IPS DF 19.7 (cell line): ENCODE measurements around the gene TREX2.
"Not testable (repeated sequence)": the region's sequence is repeated elsewhere in the genome, so short reads cannot be mapped to it uniquely, and the experiment has no call there.

Experiments
- DNase-seq: peaks from one replicate; pipeline ENCODE4 v3.0.0-alpha.2; 2013; ENCODE audit warnings: low read depth, low spot score

The TREX2 gene

DNA sequence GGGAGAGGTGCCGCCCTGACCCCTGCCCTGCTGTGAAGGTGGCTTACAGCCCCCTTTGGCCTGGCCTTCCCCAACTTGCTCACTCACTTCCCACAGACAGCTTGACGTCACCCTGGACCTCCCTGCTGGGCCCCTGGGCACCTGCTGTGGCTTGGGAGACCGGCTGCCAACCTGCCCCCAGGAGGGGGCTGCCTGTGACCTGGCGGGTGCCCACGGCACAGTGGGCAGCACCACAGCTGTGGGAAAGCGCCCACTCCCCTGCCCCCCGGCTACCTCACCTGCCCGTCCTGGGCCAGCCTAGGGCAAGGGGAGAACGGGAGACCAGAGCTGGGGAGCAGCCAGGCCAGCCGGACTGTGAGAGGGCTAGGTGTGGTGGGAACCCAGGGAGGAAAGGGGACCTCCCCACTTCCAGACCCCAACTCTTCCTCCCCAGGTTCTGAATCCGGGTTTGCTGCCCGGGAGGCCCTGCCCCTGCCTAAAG, 36.9 kb downstream of the TREX2 start:
- DNase-seq = no peak

DNA sequence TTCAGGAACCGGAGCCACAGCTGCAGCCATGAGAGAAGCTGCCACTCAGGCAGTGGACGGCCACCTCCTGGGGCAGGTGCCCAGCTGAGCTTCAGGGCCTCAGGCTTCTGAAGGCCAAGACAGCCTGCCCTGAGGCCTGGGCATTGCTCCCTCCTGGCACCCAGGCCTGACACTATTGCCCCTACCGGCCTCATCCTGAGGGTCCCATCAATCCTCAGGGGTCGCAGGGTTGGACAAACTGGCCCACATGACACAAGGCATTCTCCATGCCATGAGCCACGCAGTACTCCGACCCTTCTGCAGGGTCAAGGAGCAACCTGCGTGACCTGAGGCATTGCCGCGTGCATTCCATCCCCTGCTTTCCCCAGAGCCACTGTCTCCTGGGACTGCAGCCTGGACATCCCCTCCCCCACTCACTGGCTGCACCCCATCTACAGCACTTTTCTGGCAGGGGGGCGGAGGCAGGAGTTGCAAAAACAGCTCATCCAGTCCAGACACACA, 37.6 kb downstream of the TREX2 start:
- no peak for DNase-seq

DNA sequence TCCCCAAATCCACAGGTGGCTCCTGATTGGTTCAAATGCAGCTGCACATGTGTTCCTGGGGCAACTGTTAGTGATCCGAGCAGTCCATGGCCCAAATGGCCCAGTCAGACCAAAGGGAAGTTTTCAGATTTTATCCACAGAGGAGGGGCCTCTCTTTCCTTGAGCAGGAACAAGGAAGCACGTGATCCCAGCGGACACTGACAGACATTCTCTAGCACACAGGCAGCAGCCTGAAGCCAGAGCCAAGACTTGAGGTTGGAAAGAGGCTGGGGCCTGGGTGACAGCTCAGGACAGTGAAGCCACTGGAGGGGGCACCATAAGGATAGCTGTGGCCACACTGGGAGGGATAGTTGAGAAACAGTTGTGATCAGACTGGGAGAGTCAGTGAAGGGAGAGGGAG, 38.1 kb downstream of the TREX2 start:
- DNase-seq = no peak

DNA sequence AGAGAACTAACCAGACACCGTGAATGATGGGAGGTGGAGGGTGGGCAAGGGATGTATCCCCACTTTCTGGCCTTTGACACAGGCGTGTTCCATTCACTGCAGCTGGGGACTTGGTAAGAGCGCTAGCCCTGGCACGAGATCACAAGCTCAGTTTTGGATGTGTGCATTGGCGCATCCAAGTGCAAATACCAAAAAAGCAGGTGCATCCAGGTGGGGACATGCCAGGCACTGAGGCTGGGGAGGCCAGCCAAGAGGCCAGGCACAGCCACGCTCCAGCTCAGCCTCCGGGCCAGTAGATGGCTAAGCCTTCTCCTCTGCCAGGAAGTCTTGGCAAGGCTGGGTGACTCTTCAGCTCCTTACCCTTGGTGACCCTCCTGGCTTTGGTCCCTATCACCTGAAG, 39.0 kb downstream of the TREX2 start:
- no peak for DNase-seq

DNA sequence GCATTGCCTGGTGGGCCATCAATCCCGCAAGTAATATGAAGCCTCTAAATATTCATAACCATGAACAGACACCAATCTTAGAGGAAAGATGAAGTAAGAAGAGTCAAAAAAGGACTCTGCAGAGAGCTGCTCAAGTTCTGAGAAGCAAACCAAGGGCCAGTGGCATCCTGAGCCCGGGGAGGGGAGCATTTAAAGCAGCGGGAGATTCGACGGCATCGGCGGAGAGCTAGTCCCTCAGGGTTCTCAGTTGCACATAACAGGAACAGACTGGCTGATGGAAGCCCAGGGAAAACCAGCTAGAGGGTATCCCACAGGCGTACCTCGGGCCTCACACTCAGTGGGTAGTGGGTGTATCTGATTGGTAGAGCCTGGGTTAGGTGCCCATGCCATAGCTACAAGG, 39.8 kb downstream of the TREX2 start:
- DNase-seq = no peak

DNA sequence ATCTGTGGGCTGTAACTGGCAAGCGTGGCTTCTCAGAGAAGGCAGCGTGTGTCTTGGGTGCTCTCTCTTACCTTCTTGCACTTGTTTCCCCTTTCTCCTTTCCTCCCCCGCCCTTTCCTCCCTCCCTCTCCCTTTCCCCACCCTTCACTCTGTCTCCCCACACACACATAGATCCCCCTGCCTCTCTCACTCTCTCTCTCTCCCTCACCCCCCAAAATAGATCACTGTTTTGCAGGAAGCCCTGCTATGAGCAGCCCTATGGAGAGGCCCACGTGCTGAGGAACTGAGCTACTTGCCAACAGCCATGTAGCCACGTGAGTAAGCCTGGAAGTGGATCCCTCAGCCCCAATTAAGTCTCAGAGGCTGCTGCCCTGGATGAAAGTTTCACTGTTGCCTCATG, 40.4 kb downstream of the TREX2 start:
- DNase-seq = no peak

DNA sequence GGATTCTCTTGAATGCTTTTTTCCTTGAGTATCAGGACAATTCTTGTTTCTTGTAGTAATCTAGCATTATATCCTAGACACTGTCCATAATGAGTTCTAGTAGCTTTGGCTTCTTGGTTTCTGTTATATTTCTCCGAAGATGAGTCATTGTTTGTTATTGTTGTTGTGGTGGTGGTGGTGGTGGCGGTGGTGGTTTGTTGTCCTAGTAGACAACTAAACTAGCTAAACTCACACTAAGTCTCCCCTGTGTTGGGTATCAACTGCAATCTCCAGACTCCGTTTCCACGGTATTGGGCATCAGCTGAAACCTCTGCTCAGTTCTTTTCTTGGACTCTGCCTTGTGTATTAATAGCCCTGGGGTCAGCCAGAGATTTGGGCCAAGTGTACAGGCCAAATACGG, 41.5 kb downstream of the TREX2 start:
- not testable (repeated sequence) for DNase-seq

DNA sequence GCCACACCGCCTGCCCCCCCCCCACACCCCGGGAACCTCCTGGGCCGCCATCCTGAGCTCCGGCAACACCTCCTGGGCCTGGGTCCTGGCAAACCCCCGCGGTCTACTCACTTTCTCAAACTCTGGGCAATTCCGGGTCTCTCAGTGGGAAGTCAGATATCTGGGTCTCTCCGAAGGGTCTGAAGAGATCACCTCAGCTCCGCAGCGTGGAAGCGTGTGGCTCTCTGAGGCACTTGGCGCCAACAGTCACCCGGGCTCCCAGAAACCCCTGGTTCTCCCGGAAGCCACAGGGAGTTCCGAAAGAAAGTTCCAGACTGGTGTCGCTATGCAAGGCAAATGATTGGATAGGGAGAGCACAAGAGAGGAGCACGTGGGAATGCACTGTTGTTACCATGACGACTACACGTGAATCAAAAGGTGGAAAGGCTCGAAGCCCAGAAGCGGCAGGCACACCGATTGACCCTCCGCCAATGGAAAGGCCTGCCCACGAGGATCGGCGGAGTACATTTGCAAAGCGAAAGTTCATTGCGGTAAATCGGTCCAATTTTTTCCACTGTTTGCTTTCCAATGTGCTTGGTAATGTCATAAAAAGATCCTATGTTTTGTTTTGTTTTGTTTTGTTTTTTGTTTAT, 44.6 kb downstream of the TREX2 start, which contains the start of gene PNMA6E:
TSS of gene PNMA6E (minus strand) at position 218 of the 632 bp plus-strand sequence. CDS start 2,501 bp downstream, outside the sequence.
- DNase-seq = no peak

DNA sequence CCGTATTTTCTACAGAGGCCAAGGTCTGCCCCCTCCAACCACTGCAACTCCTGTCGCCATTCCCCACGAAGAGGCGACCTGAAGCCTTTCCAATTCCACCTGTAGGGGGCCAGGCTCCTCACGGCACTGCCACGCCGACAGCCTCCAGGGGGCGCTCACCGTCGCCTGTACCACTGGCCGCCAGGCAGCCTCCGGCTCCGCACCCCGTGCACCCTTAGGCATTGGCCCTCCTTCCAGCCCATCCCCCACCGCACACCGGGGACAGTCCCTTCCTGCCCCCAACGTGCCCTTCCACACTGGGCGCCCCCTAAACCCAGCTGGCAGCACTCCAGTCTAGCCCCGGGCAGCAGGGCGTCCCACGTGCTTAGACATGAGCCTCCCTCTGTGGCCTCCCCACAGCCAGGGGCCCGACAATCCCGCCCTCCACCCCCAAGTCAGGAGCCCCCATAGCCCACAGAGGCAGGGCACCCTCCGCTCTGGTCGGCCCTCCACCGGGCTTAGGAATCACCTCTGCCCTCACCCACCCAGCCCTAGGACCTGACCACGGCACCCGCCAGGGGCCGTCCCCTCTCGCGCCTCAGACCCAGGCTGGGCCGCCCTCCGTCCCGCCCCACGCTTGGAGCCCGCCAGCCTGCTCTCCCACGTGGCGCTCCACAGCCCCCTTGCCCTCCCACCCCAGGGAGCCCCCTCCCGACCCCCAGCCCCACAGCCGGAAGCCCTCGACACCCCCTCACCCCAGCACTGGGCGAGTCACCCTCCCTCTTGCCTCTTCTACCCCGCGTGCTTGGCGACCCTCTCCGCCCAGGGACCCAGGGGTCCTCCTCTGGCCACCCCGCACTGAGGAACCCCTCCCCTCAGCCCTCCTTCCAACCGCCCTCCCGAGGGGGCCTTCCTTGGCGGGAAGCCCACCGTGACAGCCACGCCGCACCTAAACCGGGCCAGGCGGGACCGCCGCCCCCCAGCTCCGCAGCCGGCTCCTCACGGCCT, 45.4 kb downstream of the TREX2 start:
- no peak for DNase-seq

DNA sequence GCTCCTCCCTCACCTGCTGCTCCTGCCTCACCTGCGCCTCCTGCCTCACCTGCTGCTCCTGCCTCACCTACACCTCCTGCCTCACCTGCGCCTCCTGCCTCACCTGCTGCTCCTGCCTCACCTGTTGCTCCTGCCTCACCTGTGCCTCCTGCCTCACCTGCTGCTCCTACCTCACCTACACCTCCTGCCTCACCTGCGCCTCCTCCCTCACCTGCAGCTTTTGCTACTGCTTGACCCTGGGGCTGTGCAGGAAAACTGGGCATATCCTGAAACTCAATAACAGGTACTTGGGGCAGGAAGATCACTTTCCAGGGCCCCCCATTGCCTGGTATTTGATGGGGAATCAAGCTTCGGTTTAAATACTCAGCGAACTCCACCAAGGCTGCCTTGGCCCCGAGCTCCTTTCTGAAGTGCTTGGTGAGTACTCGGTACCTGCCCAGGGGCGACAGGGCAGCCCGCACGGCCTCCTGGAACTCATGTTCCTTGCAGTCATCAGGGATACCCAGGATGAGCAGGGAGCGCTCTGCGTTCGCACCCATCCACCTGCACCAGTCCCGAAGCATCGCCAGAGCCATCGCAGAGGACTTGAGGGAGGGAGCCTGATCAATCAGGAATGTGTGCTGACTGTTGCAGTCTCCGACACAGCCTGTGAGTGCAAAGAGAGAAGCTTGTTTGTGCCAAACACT, 47.4 kb downstream of the TREX2 start:
- no peak for DNase-seq

DNA sequence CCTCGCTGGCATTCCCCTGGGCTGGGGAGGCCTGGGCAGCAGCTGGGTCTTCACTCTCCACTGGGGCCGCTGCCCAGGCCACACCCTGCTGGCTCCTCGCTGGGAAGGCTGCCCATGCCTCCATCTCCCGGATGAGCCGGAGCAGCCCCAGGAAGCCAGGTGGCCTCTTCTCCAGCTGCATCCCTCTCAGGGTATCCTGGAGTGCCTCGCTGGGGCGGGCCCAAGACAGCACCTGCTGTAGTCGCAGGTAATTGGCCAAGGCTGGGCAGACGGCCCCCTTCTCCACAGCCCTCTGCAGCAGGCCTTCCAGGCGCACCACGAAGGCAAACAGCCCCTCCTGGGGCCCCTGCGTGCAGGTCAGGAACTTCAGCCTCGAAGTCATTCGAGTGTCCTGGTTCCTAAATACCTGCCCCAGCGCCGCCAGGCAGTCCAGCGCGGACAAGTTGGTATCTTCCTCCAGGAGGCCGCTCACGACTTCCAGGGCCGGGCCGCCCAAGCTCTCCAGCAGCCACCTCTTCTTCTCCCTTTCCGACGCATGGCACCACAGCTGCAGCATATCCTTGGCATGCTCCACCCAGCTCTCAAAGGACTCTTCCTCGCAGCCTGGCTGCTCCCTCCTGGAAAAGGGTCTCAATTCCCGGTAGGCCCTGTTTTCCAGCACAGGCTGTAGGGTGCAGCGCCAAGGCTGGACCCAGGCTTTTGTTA, 48.4 kb downstream of the TREX2 start:
- DNase-seq = no peak

DNA sequence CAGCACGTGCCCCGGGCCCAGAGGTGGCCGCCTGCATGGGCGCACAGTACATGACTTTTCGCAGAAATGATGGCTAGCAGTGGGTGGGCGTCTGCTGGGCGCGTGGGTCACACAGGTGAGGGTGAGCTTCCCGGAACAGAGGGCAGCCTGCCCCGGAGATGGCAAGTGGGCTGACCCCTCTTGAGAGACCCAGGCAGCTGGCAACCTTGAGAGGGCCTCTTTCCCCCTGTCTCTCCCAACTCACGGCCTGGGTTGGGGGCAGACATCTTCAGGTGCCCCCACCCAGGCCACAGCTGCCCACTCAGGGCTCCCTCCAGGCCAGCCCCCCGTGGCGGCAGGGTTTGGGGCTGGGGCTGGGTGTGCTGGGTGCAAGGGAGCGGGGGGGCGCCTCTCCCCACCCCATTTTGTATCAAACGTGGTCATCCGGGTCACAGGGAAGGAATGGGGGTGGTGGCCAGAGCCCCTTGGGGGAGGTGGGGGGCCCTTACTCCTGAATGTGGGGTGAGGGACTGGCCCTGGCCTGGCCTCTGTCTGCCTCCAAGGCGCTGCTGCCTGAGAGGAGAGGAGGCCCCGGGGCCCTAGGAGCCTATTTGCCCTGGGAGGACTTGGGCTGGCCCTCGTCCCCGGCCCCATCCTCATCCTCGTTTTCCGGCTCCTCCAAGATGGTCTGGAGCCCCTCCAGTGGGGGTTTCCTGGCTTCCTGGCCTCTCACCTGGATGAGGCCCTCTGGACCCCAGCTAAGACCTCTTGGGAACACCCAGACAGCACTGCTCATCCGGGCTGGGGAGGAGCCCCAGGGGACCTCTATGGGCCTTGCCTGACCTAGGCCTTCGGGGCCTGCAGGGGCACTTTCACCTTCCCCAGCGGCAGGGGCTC, 49.3 kb downstream of the TREX2 start:
- no peak for DNase-seq

DNA sequence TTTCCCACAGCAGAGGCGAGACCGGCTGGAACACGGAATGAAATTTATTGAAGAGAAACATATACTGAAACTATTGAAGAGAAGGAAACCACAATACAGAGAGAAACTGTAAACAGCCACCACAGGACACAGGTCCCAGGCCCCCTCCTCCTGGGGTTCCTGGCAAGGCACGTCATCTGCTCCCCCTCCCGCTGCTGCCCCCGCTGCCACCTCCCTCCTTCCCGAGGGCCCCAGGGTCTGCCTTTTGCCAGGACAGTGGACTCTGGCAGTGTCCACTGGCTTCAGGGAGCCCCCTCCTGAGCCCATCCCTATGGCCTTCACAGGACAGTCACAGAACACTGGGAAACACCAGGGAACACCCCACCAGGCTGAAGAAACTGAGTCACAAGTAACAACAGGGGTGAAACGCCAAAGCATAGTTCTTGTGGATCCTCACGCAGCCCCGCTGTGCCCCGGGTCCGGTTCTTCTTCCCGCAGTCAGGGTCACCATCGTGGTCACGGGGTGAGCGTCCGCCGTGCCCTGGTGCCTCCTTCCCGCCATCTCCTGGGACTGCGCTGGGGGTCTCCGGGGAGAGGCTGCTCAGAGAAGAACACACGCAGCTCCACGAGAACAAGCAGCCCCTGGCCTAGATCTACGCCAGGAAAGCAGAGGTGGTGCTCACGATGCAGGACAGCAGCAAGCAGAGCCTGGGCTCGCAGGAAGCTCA, 50.1 kb downstream of the TREX2 start:
- no peak for DNase-seq

DNA sequence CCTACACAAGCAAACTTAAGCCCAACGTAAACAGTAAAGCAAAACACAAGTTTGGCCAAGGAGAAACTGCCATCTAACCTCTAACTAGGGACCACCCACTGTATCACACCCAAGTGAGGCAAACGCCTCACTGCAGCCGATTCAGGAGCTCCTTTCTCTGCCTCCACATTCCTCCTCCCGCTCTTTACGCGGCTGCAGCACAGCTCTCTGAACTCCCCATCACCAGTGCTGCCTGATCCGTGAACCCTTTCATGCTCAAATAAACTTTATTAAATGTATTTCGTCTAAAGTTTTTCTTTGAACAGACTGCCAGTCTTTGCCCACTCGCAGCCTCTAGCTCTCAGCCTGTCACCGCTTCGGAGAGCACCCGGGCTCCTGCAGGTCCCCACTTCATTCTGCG, 51.2 kb downstream of the TREX2 start:
- no peak for DNase-seq
